ENCODE measurements around the gene LSG1.
"Not testable (repeated sequence)": the region's sequence is repeated elsewhere in the genome, so short reads cannot be mapped to it uniquely, and the experiment has no call there.

LSG1 gene

DNA sequence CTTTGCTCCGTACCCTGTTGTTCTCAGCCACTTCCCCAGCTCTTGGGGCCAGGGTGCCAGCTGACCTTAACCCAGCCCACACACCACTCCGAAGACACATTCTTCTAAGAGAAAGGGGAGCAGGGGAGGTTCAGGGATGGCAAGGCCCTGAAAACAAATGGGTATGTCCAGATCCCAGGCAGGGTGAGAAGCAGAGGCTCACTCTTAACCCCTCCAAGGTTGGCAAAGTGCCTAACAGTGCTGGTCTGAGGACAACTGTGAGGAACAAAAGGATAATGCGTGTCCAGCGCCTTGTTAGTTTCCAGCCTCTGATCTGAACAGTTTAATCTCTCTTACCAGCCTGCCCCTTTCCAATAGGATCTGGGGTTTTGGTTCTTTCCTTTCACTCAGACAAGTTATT lies 40.3 kb downstream of the LSG1 start:
- Mint-ChIP-seq H3K4me3 (no peak overlapping the region), H3K9me3 (no peaks in the 10 kb centered on the region), H3K36me3 (ENCODE audit: low read depth) (no peaks in the 10 kb centered on the region), H3K4me1 (ENCODE audit: low read depth) (peaks cover 22% of the 10 kb centered on the region), H3K27ac (no peak overlapping the region), H3K27me3 (peaks cover 6% of the 10 kb centered on the region)
- intact Hi-C loops (cut with micrococcal nuclease) = no loop called here

- H3K27ac Mint-ChIP-seq; H3K9me3 Mint-ChIP-seq; H3K36me3 Mint-ChIP-seq (ENCODE audit: low read depth); H3K27me3 Mint-ChIP-seq; intact Hi-C loops (cut with micrococcal nuclease); H3K4me3 Mint-ChIP-seq: not testable (repeated sequence)
- H3K4me1 Mint-ChIP-seq (ENCODE audit: low read depth) = peaks cover 22% of the 10 kb centered on the region
These were observed 41.3 kb downstream of the LSG1 start for GRCh38 chr3:194630681-194631080.

DNA sequence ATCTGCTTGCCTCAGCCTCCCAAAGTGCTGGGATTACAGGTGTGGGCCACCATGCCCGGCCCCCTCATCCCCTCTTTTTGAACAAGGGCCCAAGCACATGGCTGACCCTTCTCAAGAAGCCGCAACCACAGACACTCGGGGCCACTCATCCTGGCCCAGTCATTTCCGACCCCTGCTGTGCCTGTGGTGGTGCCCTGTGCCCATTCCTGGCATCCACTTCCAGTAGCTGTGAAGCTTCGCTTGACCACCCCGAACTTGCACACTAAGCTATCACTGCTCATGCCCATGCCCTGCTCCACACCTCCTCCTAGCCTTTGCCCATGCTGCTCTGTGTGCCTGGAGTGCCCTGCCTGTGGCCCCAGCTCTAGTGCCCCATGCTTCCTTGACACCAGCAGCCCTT lies 47.0 kb downstream of the LSG1 start:
- Mint-ChIP-seq H3K36me3 (ENCODE audit: low read depth) (peaks cover 12% of the 10 kb centered on the region), H3K4me1 (ENCODE audit: low read depth) (peaks cover 29% of the 10 kb centered on the region), H3K9me3 (no peaks in the 10 kb centered on the region), H3K27me3 (no peaks in the 10 kb centered on the region), H3K4me3 (no peak overlapping the region), H3K27ac (no peak overlapping the region)
- intact Hi-C loops (cut with micrococcal nuclease) = no loop called here

- no peaks in the 10 kb centered on the region for H3K27me3 Mint-ChIP-seq
- no peaks in the 10 kb centered on the region for H3K9me3 Mint-ChIP-seq
- H3K27ac Mint-ChIP-seq = no peak overlapping the region
- intact Hi-C loops (cut with micrococcal nuclease) = no loop called here
- no peak overlapping the region for H3K4me3 Mint-ChIP-seq
- H3K4me1 Mint-ChIP-seq (ENCODE audit: low read depth) = peaks cover 37% of the 10 kb centered on the region
- H3K36me3 Mint-ChIP-seq (ENCODE audit: low read depth) = peaks cover 12% of the 10 kb centered on the region
These were observed 48.3 kb downstream of the LSG1 start for GRCh38 chr3:194623449-194624290.

DNA sequence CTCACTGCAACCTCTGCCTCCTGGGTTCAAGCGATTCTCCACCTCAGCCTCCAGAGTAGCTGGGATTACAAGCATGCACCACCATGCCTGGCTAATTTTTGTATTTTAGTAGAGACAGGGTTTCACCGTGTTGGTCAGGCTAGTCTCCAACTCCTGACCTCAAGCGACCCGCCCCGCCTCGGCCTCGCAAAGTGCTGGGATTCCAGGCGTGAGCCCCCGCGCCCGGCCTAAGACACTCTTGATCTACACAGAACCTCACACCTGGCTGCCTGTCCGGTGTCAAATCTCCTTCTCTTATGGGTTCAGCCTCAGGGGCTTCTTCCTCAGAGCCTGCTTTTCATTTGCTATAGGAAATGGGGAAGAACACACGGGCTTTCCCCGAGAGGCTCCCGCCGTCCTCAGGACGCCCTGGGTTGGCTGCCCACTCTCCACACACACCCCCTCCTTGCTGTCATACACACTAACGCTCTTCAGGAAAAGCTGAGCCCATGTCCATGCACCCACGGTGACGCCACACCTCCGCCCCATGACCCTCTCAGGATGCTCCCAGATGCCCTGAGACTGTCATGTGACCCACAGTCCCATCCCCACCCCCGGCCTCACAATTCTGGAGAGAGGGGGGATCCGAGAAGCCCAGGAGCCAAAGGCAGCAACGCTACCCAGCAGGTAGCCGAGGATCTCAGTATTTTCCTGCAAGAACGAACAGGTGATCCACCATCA lies 49.2 kb downstream of the LSG1 start:
- Mint-ChIP-seq H3K27ac (no peak overlapping the region), H3K27me3 (no peaks in the 10 kb centered on the region)
- intact Hi-C loops (cut with micrococcal nuclease) = no loop called here

DNA sequence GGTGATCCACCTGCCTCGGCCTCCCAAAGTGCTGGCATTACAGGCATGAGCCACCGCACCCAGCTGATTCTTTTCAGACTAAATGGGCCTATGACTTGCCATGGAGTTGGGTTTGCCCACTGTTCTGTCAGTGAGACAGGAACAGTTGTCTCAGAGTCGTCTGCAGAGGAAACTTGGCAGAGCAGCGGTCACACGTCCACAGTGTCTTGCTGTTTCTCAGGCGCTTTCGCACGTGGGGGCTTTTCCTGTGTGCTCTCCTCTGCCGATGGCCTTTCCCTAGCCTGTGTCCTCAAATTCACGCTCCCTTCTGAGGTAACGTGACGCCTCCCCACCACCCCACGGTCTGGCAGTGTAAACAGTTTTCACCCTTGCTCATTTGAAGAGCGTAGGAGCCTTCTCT lies 50.0 kb downstream of the LSG1 start:
- Mint-ChIP-seq H3K36me3 (ENCODE audit: low read depth) (peaks cover 12% of the 10 kb centered on the region), H3K4me1 (ENCODE audit: low read depth) (peaks cover 37% of the 10 kb centered on the region), H3K27ac (no peak overlapping the region), H3K27me3 (no peaks in the 10 kb centered on the region), H3K4me3 (no peak overlapping the region), H3K9me3 (no peaks in the 10 kb centered on the region)
- intact Hi-C loops (cut with micrococcal nuclease) = no loop called here

More for the DNA sequence above, 49.2 kb downstream of the LSG1 start:
- H3K4me1 Mint-ChIP-seq (ENCODE audit: low read depth) = peaks cover 37% of the 10 kb centered on the region
- H3K36me3 Mint-ChIP-seq (ENCODE audit: low read depth) = peaks cover 12% of the 10 kb centered on the region
- no peaks in the 10 kb centered on the region for H3K9me3 Mint-ChIP-seq
- H3K4me3 Mint-ChIP-seq = no peak overlapping the region

DNA sequence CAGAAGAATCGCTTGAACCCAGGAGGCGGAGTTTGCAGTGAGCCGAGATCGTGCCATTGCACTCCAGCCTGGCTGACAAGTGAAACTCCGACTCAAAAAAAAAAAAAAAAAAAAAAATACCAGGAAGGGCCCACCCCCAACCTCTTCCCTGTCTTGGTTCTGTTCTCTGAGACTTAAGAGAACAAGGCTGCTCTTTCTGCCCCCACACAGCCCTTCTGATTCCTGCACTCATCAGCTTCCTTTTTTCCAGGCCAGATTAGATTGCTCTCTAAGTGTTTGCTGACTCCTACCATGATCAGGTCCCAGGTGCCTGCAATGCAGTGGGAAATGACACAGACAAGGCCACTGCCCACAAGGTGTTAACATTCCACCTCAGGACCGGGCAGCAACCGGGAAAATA lies 51.8 kb downstream of the LSG1 start:
- peak overlapping the region; percentile 67 for H3K27ac Mint-ChIP-seq
- intact Hi-C loops (cut with micrococcal nuclease) = no loop called here
- no peak overlapping the region for H3K4me3 Mint-ChIP-seq
- no peaks in the 10 kb centered on the region for H3K27me3 Mint-ChIP-seq
- H3K4me1 Mint-ChIP-seq (ENCODE audit: low read depth) = peaks cover 37% of the 10 kb centered on the region
- H3K36me3 Mint-ChIP-seq (ENCODE audit: low read depth) = peaks cover 5% of the 10 kb centered on the region
- H3K9me3 Mint-ChIP-seq = no peaks in the 10 kb centered on the region

DNA sequence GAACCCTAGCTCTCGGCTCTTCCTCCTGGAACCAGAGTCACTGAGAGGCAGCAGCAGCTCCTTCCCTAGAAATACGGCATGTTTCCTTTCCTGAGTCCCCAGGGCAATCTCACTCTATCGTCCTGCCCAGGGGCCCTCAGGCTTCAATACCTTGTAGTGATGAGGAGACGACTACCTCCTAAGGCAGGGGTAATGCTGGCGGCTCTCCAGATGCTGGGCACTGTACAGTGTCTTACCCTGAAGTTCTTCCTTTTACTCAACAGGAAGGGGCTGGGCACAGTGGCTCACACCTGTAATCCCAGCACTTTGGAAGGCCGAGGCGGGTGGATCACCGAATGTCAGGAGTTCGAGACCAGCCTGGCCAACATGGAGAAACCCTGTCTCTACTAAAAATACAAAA lies 52.2 kb downstream of the LSG1 start:
- peaks cover 37% of the 10 kb centered on the region for H3K4me1 Mint-ChIP-seq (ENCODE audit: low read depth)
- H3K27ac Mint-ChIP-seq = peak overlapping the region; percentile 67
- no peaks in the 10 kb centered on the region for H3K9me3 Mint-ChIP-seq
- H3K27me3 Mint-ChIP-seq = no peaks in the 10 kb centered on the region
- H3K4me3 Mint-ChIP-seq = no peak overlapping the region
- peaks cover under 1% of the 10 kb centered on the region for H3K36me3 Mint-ChIP-seq (ENCODE audit: low read depth)
- intact Hi-C loops (cut with micrococcal nuclease) = no loop called here

- no peak overlapping the region for H3K4me3 Mint-ChIP-seq
These were observed 53.0 kb downstream of the LSG1 start for GRCh38 chr3:194618858-194619608.

GRCh38 chr3:194617827-194618226 lies 54.2 kb downstream of the LSG1 start:
- Mint-ChIP-seq H3K4me3 (no peak overlapping the region), H3K27me3 (no peaks in the 10 kb centered on the region), H3K9me3 (no peaks in the 10 kb centered on the region), H3K4me1 (ENCODE audit: low read depth) (peaks cover 25% of the 10 kb centered on the region), H3K27ac (no peak overlapping the region), H3K36me3 (ENCODE audit: low read depth) (no peaks in the 10 kb centered on the region)
- intact Hi-C loops (cut with micrococcal nuclease) = no loop called here

More at GRCh38 chr3:194618858-194619608, 53.0 kb downstream of the LSG1 start:
- Mint-ChIP-seq H3K4me1 (ENCODE audit: low read depth) (peaks cover 35% of the 10 kb centered on the region), H3K27ac (no peak overlapping the region), H3K9me3 (no peaks in the 10 kb centered on the region), H3K27me3 (no peaks in the 10 kb centered on the region), H3K36me3 (ENCODE audit: low read depth) (no peaks in the 10 kb centered on the region)
- intact Hi-C loops (cut with micrococcal nuclease) = no loop called here

GRCh38 chr3:194617143-194617671 lies 54.8 kb downstream of the LSG1 start:
- intact Hi-C loops (cut with micrococcal nuclease) = no loop called here
- peaks cover 27% of the 10 kb centered on the region for H3K4me1 Mint-ChIP-seq (ENCODE audit: low read depth)
- no peaks in the 10 kb centered on the region for H3K27me3 Mint-ChIP-seq
- no peak overlapping the region for H3K27ac Mint-ChIP-seq
- no peak overlapping the region for H3K4me3 Mint-ChIP-seq
- H3K9me3 Mint-ChIP-seq = no peaks in the 10 kb centered on the region
- H3K36me3 Mint-ChIP-seq (ENCODE audit: low read depth) = no peaks in the 10 kb centered on the region

- Mint-ChIP-seq H3K4me1 (ENCODE audit: low read depth) (peaks cover 14% of the 10 kb centered on the region), H3K27ac (no peak overlapping the region), H3K27me3 (no peaks in the 10 kb centered on the region), H3K4me3 (no peak overlapping the region), H3K36me3 (ENCODE audit: low read depth) (no peaks in the 10 kb centered on the region), H3K9me3 (no peaks in the 10 kb centered on the region)
- intact Hi-C loops (cut with micrococcal nuclease) = no loop called here
These were observed 56.8 kb downstream of the LSG1 start for GRCh38 chr3:194615226-194615625.

- Mint-ChIP-seq H3K36me3 (ENCODE audit: low read depth) (no peaks in the 10 kb centered on the region), H3K27me3 (no peaks in the 10 kb centered on the region), H3K4me1 (ENCODE audit: low read depth) (peaks cover 20% of the 10 kb centered on the region), H3K4me3 (no peak overlapping the region), H3K27ac (no peak overlapping the region), H3K9me3 (no peaks in the 10 kb centered on the region)
- intact Hi-C loops (cut with micrococcal nuclease) = no loop called here
These were observed 59.8 kb downstream of the LSG1 start for GRCh38 chr3:194612221-194612620.

GRCh38 chr3:194610689-194611088 lies 61.3 kb downstream of the LSG1 start:
- Mint-ChIP-seq H3K27me3 (no peaks in the 10 kb centered on the region), H3K36me3 (ENCODE audit: low read depth) (no peaks in the 10 kb centered on the region), H3K4me1 (ENCODE audit: low read depth) (peaks cover 20% of the 10 kb centered on the region), H3K9me3 (no peaks in the 10 kb centered on the region), H3K4me3 (no peak overlapping the region), H3K27ac (no peak overlapping the region)
- intact Hi-C loops (cut with micrococcal nuclease) = no loop called here
